Stimulated activated CD8-positive, alpha-beta memory T cell treated with anti-CD3 and anti-CD28 coated beads, Interleukin-15, amount 100 ng/mL, for 1 hour (primary cell): Measurements from ENCODE around the gene SLC6A6.
A peak's percentile ranks its signal among the peaks of the same experiment; 100 is the strongest.

Source experiments
- DNase-seq: peaks from one replicate; pipeline ENCODE4 v3.0.0-alpha.2; 2020; ENCODE audit warnings: low read depth

The SLC6A6 gene

GRCh38 chr3:14402304-14402811 lies at the start of gene SLC6A6:
Gene SLC6A6, plus strand, starts transcription at chr3:14402606. Its CDS starts 41,029 bp downstream, at chr3:14443635.
- DNase-seq: peak; percentile 83

- no peak for DNase-seq
Observed at GRCh38 chr3:14353502-14353901, 48.9 kb upstream of the SLC6A6 start.

GRCh38 chr3:14357463-14357862 lies 44.9 kb upstream of the SLC6A6 start:
- DNase-seq: no peak

- no peak for DNase-seq
Observed at GRCh38 chr3:14358426-14359211, 43.8 kb upstream of the SLC6A6 start.

GRCh38 chr3:14359348-14359747 lies 43.1 kb upstream of the SLC6A6 start:
- no peak for DNase-seq

- no peak for DNase-seq
Observed at GRCh38 chr3:14360123-14360881, 42.1 kb upstream of the SLC6A6 start.

GRCh38 chr3:14361068-14361677 lies 41.2 kb upstream of the SLC6A6 start:
- DNase-seq: no peak

- no peak for DNase-seq
Observed at GRCh38 chr3:14362890-14363289, 39.5 kb upstream of the SLC6A6 start.

- no peak for DNase-seq
Observed at GRCh38 chr3:14363379-14363778, 39.0 kb upstream of the SLC6A6 start.

GRCh38 chr3:14363991-14364390 lies 38.4 kb upstream of the SLC6A6 start:
- DNase-seq: no peak

GRCh38 chr3:14364580-14365292 lies 37.7 kb upstream of the SLC6A6 start:
- DNase-seq: no peak

GRCh38 chr3:14366248-14366647 lies 36.2 kb upstream of the SLC6A6 start:
- DNase-seq: no peak

GRCh38 chr3:14366915-14367823 lies 35.2 kb upstream of the SLC6A6 start:
- DNase-seq: no peak

GRCh38 chr3:14368146-14368545 lies 34.3 kb upstream of the SLC6A6 start:
- DNase-seq: no peak

GRCh38 chr3:14368885-14369284 lies 33.5 kb upstream of the SLC6A6 start:
- no peak for DNase-seq

GRCh38 chr3:14369675-14370669 lies 32.4 kb upstream of the SLC6A6 start:
- no peak for DNase-seq

GRCh38 chr3:14370720-14371572 lies 31.5 kb upstream of the SLC6A6 start:
- no peak for DNase-seq

- no peak for DNase-seq
Observed at GRCh38 chr3:14371573-14372474, 30.6 kb upstream of the SLC6A6 start.
